ENCODE measurements around the gene TP53I13.

DNA sequence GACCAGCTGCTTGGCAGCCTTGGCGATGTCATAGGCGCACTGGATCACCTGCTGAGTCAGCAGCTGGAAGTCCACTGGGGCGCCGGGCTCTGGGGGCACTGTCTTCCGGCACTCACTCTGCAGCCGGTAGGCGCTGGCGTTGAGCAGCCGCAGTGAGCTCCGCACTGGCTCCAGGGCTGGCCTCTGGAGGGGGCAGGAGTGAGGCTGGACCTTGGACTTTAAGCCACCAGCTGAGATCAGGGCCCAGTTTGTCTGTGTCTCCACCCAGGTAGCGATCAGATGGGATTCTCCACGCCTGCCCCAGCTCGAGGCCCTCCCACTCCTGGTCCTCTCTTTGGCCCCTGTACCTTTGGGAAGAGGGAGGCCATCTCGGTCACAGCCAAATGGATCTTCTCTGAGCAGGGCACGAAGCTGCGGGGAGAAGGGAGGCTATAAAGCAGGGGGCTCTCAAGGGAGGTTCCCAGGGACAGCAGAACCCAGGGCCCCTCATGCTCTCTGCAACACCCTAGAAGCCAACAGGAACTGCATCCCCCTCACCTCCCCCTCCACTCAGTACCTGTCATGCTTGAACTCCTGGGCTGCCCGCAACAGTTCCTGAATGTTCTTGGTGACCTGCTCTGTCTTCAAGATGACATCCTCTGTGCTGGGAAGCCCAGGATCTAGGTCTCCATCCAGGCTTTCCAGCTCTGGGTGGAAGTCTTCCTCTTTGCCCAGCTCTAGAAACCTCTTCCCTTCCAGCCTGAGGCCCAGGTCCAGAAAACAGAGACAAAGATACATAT is 6.4 kb downstream of the TP53I13 start:
- TF ChIP-seq ESRRA (IDR thresholded peaks at IDR 0.05; ENCODE audit: borderline replicate concordance, low read length) (no peak), CEBPB (IDR thresholded peaks at IDR 0.05) (no peak), CHD2 (IDR thresholded peaks at IDR 0.05; ENCODE audit: low read length, partially characterized antibody) (no peak), CBX2 (IDR thresholded peaks at IDR 0.05; ENCODE audit: borderline replicate concordance, low read depth) (no peak), RAD21 (conservative IDR thresholded peaks at IDR 0.05 in 1 of 2, IDR thresholded peaks at IDR 0.05 in 1 of 2) (no peak), MYC (IDR thresholded peaks at IDR 0.05; ENCODE audit: borderline replicate concordance, low read length) (no peak), PHF8 (IDR thresholded peaks at IDR 0.05; ENCODE audit: borderline replicate concordance, low read depth) (no peak), EP300 (IDR thresholded peaks at IDR 0.05) (no peak), RCOR1 (IDR thresholded peaks at IDR 0.05; ENCODE audit: low read depth, low read length) (no peak), ZFP36 (IDR thresholded peaks at IDR 0.05; ENCODE audit: borderline replicate concordance, partially characterized antibody) (no peak), POLR2A (IDR thresholded peaks at IDR 0.05; ENCODE audit: low read length) (no peak), BHLHE40 (IDR thresholded peaks at IDR 0.05; ENCODE audit: low read depth, low read length) (no peak)
- TF ChIP-seq, protein P1, sequence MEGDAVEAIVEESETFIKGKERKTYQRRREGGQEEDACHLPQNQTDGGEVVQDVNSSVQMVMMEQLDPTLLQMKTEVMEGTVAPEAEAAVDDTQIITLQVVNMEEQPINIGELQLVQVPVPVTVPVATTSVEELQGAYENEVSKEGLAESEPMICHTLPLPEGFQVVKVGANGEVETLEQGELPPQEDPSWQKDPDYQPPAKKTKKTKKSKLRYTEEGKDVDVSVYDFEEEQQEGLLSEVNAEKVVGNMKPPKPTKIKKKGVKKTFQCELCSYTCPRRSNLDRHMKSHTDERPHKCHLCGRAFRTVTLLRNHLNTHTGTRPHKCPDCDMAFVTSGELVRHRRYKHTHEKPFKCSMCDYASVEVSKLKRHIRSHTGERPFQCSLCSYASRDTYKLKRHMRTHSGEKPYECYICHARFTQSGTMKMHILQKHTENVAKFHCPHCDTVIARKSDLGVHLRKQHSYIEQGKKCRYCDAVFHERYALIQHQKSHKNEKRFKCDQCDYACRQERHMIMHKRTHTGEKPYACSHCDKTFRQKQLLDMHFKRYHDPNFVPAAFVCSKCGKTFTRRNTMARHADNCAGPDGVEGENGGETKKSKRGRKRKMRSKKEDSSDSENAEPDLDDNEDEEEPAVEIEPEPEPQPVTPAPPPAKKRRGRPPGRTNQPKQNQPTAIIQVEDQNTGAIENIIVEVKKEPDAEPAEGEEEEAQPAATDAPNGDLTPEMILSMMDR (IDR thresholded peaks at IDR 0.05): no peak

Data from A549 (cell line).